ENCODE results near the gene MAP3K3. TPM values are rescaled to one million over a fixed set of nuclear protein-coding genes. Genes with fewer than 3 reads are reported as not detected.
A peak's percentile ranks its signal among the peaks of the same experiment; 100 is the strongest.

Gene MAP3K3
- total and polyA plus RNA-seq, 9 of the 15 experiments (the other 6 are each of a cell fraction or from before 2014, with no cell fraction given): 0.69 to 16.5 (median 12.1) TPM

DNA sequence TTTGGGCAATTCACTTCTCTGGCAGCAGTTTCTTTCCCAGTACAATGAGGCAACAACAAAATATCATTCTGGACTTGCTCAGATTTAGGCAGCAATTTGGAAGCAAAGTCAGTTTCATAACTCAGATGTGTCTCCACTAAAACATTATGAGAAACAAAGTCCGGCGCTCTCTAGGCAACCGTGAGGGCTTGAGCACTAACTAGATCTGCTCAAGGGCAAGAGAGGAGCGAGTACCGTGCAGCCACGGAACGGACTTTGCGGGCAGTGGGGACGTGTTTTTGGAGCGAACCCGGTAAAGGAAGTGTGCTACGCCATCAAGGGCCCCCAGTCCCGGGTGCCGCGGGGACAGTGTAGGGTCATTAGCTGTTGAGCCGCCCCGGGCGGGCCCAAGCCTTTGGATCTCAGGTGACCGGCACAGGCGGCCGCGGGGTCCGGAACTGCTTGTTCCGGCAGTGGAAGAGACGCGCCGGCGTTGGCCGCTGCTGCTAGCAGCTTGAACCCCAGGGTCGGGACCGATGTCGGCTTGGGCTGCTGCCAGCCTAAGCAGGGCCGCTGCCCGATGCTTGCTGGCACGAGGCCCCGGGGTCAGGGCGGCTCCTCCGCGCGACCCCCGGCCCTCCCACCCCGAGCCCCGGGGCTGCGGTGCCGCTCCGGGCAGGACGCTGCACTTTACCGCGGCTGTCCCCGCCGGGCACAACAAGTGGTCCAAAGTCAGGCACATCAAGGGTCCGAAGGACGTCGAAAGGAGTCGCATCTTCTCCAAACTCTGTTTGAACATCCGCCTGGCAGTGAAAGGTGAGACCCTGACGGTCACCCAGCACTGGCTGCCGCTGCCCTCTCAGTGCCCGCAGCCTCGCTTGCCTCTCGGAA lies 21.4 kb upstream of the MAP3K3 start, which contains the start of gene TACO1 (continued):
- peak; percentile 77; the same call in 1 of the 2 replicates for TF ChIP-seq RREB1 (CRISPR knock-in tag; IDR thresholded peaks at IDR 0.05)
- TF ChIP-seq GATAD2B (IDR thresholded peaks at IDR 0.05; ENCODE audit: borderline replicate concordance): peak; percentile 55; the same call in 1 of the 2 replicates
- no peak for TF ChIP-seq SRSF7 (optimal IDR thresholded peaks at IDR 0.05; ENCODE audit: low read depth, low read length)
- TF ChIP-seq ZNF764 (CRISPR knock-in tag; IDR thresholded peaks at IDR 0.05; ENCODE audit: low read depth): no peak
- 0 out of 2 replicates have a peak, but pooled peaks have one; percentile 36 for TF ChIP-seq THRB (CRISPR knock-in tag; conservative IDR thresholded peaks at IDR 0.05)
- TF ChIP-seq ZNF324 (CRISPR knock-in tag; IDR thresholded peaks at IDR 0.05): no peak
- no peak for TF ChIP-seq RBM17 (IDR thresholded peaks at IDR 0.05; ENCODE audit: borderline replicate concordance, low read depth, low read length)
- TF ChIP-seq, protein P1, sequence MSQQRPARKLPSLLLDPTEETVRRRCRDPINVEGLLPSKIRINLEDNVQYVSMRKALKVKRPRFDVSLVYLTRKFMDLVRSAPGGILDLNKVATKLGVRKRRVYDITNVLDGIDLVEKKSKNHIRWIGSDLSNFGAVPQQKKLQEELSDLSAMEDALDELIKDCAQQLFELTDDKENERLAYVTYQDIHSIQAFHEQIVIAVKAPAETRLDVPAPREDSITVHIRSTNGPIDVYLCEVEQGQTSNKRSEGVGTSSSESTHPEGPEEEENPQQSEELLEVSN (IDR thresholded peaks at IDR 0.05; ENCODE audit: borderline replicate concordance in 1 of 2, extremely low read depth in 1 of 2, insufficient read depth in 1 of 2, insufficient read length in 1 of 2, low read depth in 1 of 2, low read length in 1 of 2, poor library complexity in 1 of 2, severe bottlenecking in 1 of 2): peak; percentile 39 to 55
- TF ChIP-seq KLF6 (CRISPR knock-in tag; IDR thresholded peaks at IDR 0.05; ENCODE audit: borderline replicate concordance): no peak
- no peak for TF ChIP-seq YBX1 (IDR thresholded peaks at IDR 0.05)
- no peak for TF ChIP-seq ZBTB26 (CRISPR knock-in tag; IDR thresholded peaks at IDR 0.05)
- no peak for TF ChIP-seq PTRF (tag; IDR thresholded peaks at IDR 0.05)
- TF ChIP-seq NFIX (CRISPR knock-in tag; IDR thresholded peaks at IDR 0.05; ENCODE audit: low read depth): no peak
- TF ChIP-seq NCOA4 (IDR thresholded peaks at IDR 0.05; ENCODE audit: partially characterized antibody): no peak
- TF ChIP-seq, protein P2, sequence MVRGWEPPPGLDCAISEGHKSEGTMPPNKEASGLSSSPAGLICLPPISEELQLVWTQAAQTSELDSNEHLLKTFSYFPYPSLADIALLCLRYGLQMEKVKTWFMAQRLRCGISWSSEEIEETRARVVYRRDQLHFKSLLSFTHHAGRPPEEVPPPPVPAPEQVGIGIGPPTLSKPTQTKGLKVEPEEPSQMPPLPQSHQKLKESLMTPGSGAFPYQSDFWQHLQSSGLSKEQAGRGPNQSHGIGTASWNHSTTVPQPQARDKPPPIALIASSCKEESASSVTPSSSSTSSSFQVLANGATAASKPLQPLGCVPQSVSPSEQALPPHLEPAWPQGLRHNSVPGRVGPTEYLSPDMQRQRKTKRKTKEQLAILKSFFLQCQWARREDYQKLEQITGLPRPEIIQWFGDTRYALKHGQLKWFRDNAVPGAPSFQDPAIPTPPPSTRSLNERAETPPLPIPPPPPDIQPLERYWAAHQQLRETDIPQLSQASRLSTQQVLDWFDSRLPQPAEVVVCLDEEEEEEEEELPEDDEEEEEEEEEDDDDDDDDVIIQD (CRISPR knock-in tag; IDR thresholded peaks at IDR 0.05): no peak
